GM10248 (cell line): Measurements from ENCODE around the gene FAM151B.
"Not testable (repeated sequence)": the region's sequence is repeated elsewhere in the genome, so short reads cannot be mapped to it uniquely, and the experiment has no call there.

Experiments used
- CTCF ChIA-PET: fragments of 300-600 bp; sonication (Branson Sonifier 250); formaldehyde crosslinking; extraction: SDS; loops from one replicate; lab custom pipeline; 2021; ENCODE audit warnings: antibody characterized with exemption; lab: Yijun Ruan, JAX
- POLR2A ChIA-PET: fragments of 350-650 bp; sonication (Branson Sonifier 250); formaldehyde crosslinking; extraction: SDS; loops from one replicate; lab custom pipeline; 2020; ENCODE audit warnings: antibody characterized with exemption; lab: Yijun Ruan, JAX
- DNase-seq: peaks from one replicate; pipeline ENCODE4 v3.0.0; 2012; ENCODE audit errors: extremely low spot score
- CTCF ChIP-seq: IDR thresholded peaks from 2 replicates; pipeline ENCODE4 v1.5.1; 2012; ENCODE audit warnings: mild to moderate bottlenecking, low read depth; ENCODE audit errors: extremely low read depth, missing control alignments, control extremely low read depth

Gene FAM151B

GRCh38 chr5:80466669-80467485, 21.0 kb upstream of the FAM151B start:
- ChIA-PET POLR2A (no interaction called here), CTCF (interaction anchor here (1.9 kb wide), 1 partner anchor 14 kb away, joined by 6 read pairs; no protein-coding TSS in a partner anchor)

GRCh38 chr5:80468131-80468530, 19.8 kb upstream of the FAM151B start:
- no peak for TF ChIP-seq CTCF
- CTCF ChIA-PET: no interaction called here
- POLR2A ChIA-PET: no interaction called here
- no peak for DNase-seq

More at GRCh38 chr5:80466669-80467485, 21.0 kb upstream of the FAM151B start:
- no peak for TF ChIP-seq CTCF
- DNase-seq: no peak

- DNase-seq, CTCF ChIA-PET, POLR2A ChIA-PET: not testable (repeated sequence)
Observed at GRCh38 chr5:80470631-80471030, 17.3 kb upstream of the FAM151B start.

GRCh38 chr5:80474929-80475328, 13.0 kb upstream of the FAM151B start:
- TF ChIP-seq CTCF: no peak

GRCh38 chr5:80479713-80480112, 8.2 kb upstream of the FAM151B start:
- no peak for TF ChIP-seq CTCF
- CTCF ChIA-PET: interaction anchor here (0.6 kb wide), 1 partner anchor 23 kb away, joined by 3 read pairs; no protein-coding TSS in a partner anchor
- POLR2A ChIA-PET: no interaction called here
- no peak for DNase-seq

More at GRCh38 chr5:80474929-80475328, 13.0 kb upstream of the FAM151B start:
- no peak for DNase-seq
- POLR2A ChIA-PET: no interaction called here
- CTCF ChIA-PET: no interaction called here

- no peak for DNase-seq
- ChIA-PET CTCF (interaction anchor here (0.6 to 2.2 kb wide), 3 partner anchors 14 to 192 kb away, joined by 3 to 9 read pairs (median 6); no protein-coding TSS in a partner anchor), POLR2A (no interaction called here)
- TF ChIP-seq CTCF: no peak
Observed at GRCh38 chr5:80480354-80480753, 7.5 kb upstream of the FAM151B start.
